GM21360 (cell line): ENCODE results near the gene ZBTB12.
"Not testable (repeated sequence)": the region's sequence is repeated elsewhere in the genome, so short reads cannot be mapped to it uniquely, and the experiment has no call there.

Experiments used
- ATAC-seq: cut with Tn5 transposase; IDR thresholded peaks from one replicate; pipeline ENCODE4 v1.9.1; 2021; ENCODE audit warnings: mild to moderate bottlenecking, moderate library complexity; ENCODE audit not compliant: unreplicated experiment

ZBTB12 gene

GRCh38 chr6:31851980-31852718, 49.7 kb downstream of the ZBTB12 start:
- not testable (repeated sequence) for ATAC-seq

DNA sequence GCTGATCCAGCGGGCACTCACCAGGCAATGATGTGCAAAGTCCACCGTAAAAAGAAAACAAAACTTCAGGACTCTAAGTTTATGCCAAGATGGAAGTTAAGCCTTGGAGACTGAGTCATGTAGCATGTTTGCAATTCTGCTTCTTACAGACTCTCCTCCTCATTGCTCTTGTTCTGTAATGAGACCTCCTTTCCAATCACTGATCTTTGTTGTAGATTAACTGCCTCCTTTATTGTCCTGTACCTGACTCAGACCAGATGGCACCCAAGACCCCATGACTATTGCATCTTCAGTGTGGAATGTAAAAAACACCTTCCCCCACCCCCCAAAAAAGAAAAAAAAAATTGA, 50.4 kb downstream of the ZBTB12 start:
- no peak for ATAC-seq

GRCh38 chr6:31850765-31851484, 51.0 kb downstream of the ZBTB12 start:
- ATAC-seq = no peak
